A549 (cell line): ENCODE results near the gene SCAMP2. TPM values are rescaled to one million over a fixed set of nuclear protein-coding genes. Genes with fewer than 3 reads are reported as not detected.

Source experiments
- ATAC-seq, 2 experiments: fragments of 200-7000 bp in 1 of 2; fragments of >200 bp in 1 of 2; cut with Nextera tagmentation in 1 of 2; cut with Tn5 transposase in 1 of 2; 3 replicates each; pipeline versions ENCODE4 v1.8.0 to v1.9.1; 2018 to 2020; ENCODE audit warnings: mild to moderate bottlenecking in 1 of 2, moderate library complexity in 1 of 2
- CTCF ChIA-PET: fragments of 300-600 bp; sonication (Branson Sonifier 250); formaldehyde crosslinking; extraction: SDS; loops from one replicate; lab custom pipeline; 2021; ENCODE audit warnings: antibody characterized with exemption, inconsistent platforms; lab: Yijun Ruan, JAX
- POLR2A ChIA-PET: fragments of 350-600 bp; formaldehyde crosslinking; extraction: SDS; loops from one replicate; lab custom pipeline; 2021; ENCODE audit warnings: antibody characterized with exemption, inconsistent platforms; lab: Yijun Ruan, JAX
- DNase-seq, 2 experiments: peaks; one replicate each; pipeline versions ENCODE4 v3.0.0 to v3.0.0-alpha.2; 2011 to 2016; ENCODE audit warnings: low read depth in 1 of 2, low spot score in 1 of 2
- FAIRE-seq: peaks from 2 replicates; lab custom pipeline; 2011; peaks lifted over from hg19 to GRCh38; lab: Jason Lieb, UNC
- H3K27ac ChIP-seq, 2 experiments: fragments of >200 bp; sonication (Bioruptor Twin); formaldehyde crosslinking; 3 replicates each; pipeline ENCODE4 v1.5.1; 2016 to 2017
- H3K4me1 ChIP-seq: fragments of >200 bp; sonication (Bioruptor Twin); formaldehyde crosslinking; 3 replicates; pipeline ENCODE4 v1.6.1; 2016
- H3K4me2 ChIP-seq: fragments of >200 bp; sonication (Bioruptor Twin); formaldehyde crosslinking; 3 replicates; pipeline ENCODE4 v1.6.1; 2016
- H3K4me3 ChIP-seq: fragments of >200 bp; sonication (Bioruptor Twin); formaldehyde crosslinking; 3 replicates; pipeline ENCODE4 v1.5.1; 2016
- H3K9me3 ChIP-seq: fragments of >200 bp; sonication (Bioruptor Twin); formaldehyde crosslinking; 3 replicates; pipeline ENCODE4 v1.6.1; 2016
- CEBPB ChIP-seq, 2 experiments: fragments of >200 bp in 1 of 2; sonication (Bioruptor Twin) in 1 of 2; formaldehyde crosslinking in 1 of 2; IDR thresholded peaks; 2 replicates each; pipeline ENCODE4 v1.6.1; 2012 to 2016
- CHD2 ChIP-seq: fragments of 150-350 bp; IDR thresholded peaks from 2 replicates; pipeline ENCODE4 v1.6.1; 2014; ENCODE audit warnings: low read length; ENCODE audit not compliant: partially characterized antibody
- CHD4 ChIP-seq: fragments of 200-600 bp; sonication (generic); IDR thresholded peaks from 2 replicates; pipeline ENCODE4 v1.6.1; 2016; ENCODE audit warnings: antibody characterized with exemption, mild to moderate bottlenecking, borderline replicate concordance
- EHF ChIP-seq: fragments of 250-450 bp; sonication (Bioruptor Pico); IDR thresholded peaks from 2 replicates; pipeline ENCODE4 v1.5.0; 2020; ENCODE audit warnings: mild to moderate bottlenecking
- EP300 ChIP-seq, 2 experiments: fragments of >200 bp; sonication (Bioruptor Twin); formaldehyde crosslinking; IDR thresholded peaks; 2 replicates in 1 of 2; 3 replicates in 1 of 2; pipeline ENCODE4 v1.6.1; 2016 to 2017
- GATA3 ChIP-seq: IDR thresholded peaks from 2 replicates; pipeline ENCODE4 v1.6.1; 2012; ENCODE audit warnings: borderline replicate concordance
- HOXA7 ChIP-seq: fragments of 250-450 bp; sonication (Bioruptor Pico); IDR thresholded peaks from 2 replicates; pipeline ENCODE4 v1.5.0; 2020; ENCODE audit warnings: mild to moderate bottlenecking, moderate library complexity
- HOXB5 ChIP-seq: fragments of 250-450 bp; sonication (Bioruptor Pico); IDR thresholded peaks from 2 replicates; pipeline ENCODE4 v1.5.0; 2020; ENCODE audit warnings: mild to moderate bottlenecking, moderate library complexity
- JUN ChIP-seq, 2 experiments: fragments of >200 bp; sonication (Bioruptor Twin); formaldehyde crosslinking; IDR thresholded peaks; 2 replicates in 1 of 2; 3 replicates in 1 of 2; pipeline ENCODE4 v1.6.1; 2016 to 2017
- JUNB ChIP-seq: fragments of >200 bp; sonication (Bioruptor Twin); formaldehyde crosslinking; IDR thresholded peaks from 2 replicates; pipeline ENCODE4 v1.6.1; 2016
- KDM5A ChIP-seq: fragments of 200-600 bp; sonication (generic); IDR thresholded peaks from 2 replicates; pipeline ENCODE4 v1.6.1; 2016; ENCODE audit warnings: antibody characterized with exemption, mild to moderate bottlenecking
- PHF8 ChIP-seq: fragments of 200-600 bp; sonication (generic); IDR thresholded peaks from 2 replicates; pipeline ENCODE4 v1.6.1; 2016; ENCODE audit warnings: low read depth, mild to moderate bottlenecking, antibody characterized with exemption, moderate library complexity, borderline replicate concordance
- RCOR1 ChIP-seq: fragments of 150-350 bp; IDR thresholded peaks from 2 replicates; pipeline ENCODE4 v1.6.1; 2014; ENCODE audit warnings: antibody characterized with exemption, low read length, low read depth
- SMC3 ChIP-seq: fragments of >200 bp; sonication (Bioruptor Twin); formaldehyde crosslinking; IDR thresholded peaks from 3 replicates; pipeline ENCODE4 v1.6.1; 2018; ENCODE audit warnings: inconsistent platforms
- SREBF2 ChIP-seq: fragments of 450-650 bp; IDR thresholded peaks from 2 replicates; pipeline ENCODE4 v1.6.1; 2014; ENCODE audit warnings: mild to moderate bottlenecking, moderate library complexity
- TP53 ChIP-seq: fragments of 250-450 bp; sonication (Bioruptor Pico); IDR thresholded peaks from 2 replicates; pipeline ENCODE4 v1.5.0; 2021; ENCODE audit warnings: mild to moderate bottlenecking, moderate library complexity
- ZC3H11A ChIP-seq: fragments of 450-650 bp; IDR thresholded peaks from 2 replicates; pipeline ENCODE4 v1.6.1; 2014; ENCODE audit warnings: antibody characterized with exemption, mild to moderate bottlenecking
- ZFP36 ChIP-seq: fragments of 450-650 bp; IDR thresholded peaks from 2 replicates; pipeline ENCODE4 v1.6.1; 2014; ENCODE audit warnings: borderline replicate concordance; ENCODE audit not compliant: partially characterized antibody
- WGBS: methylation state at CpG from one replicate; pipeline ENCODE4 v1.1.6; 2017; ENCODE audit errors: missing lambda C conversion rate; 5-methylcytosine and 5-hydroxymethylcytosine counted together
- polyA plus RNA-seq, 4 experiments: library from polyadenylated mRNA; depleted of rRNA in 3 of 4; stranded (reverse); fragments of >200 nt; fragmentation: RNase III in 1 of 4; extraction: RNeasy Plus Mini Kit Qiagen cat#74134 plus additional on column Dnase treatment in 1 of 4; gene quantifications; 2 replicates in 3 of 4; 3 replicates in 1 of 4; pipeline ENCODE4 v1.2.3, GENCODE V29; 2011 to 2017
- TF ChIP-seq, protein P1 (sequence below): fragments of 200-600 bp; sonication (generic); IDR thresholded peaks from 2 replicates; pipeline ENCODE4 v1.6.1; 2016; ENCODE audit warnings: antibody characterized with exemption, mild to moderate bottlenecking, moderate library complexity
- TF ChIP-seq, protein P2 (sequence below): fragments of 250-450 bp; sonication (Bioruptor Pico); IDR thresholded peaks from 2 replicates; pipeline ENCODE4 v1.5.0; 2020; ENCODE audit warnings: low read depth, mild to moderate bottlenecking, moderate library complexity
- TF ChIP-seq, protein P3 (sequence below): fragments of 250-450 bp; sonication (Bioruptor Pico); IDR thresholded peaks from 2 replicates; pipeline ENCODE4 v1.5.0; 2021; ENCODE audit warnings: mild to moderate bottlenecking, moderate library complexity, borderline replicate concordance
- TF ChIP-seq, protein P4 (sequence below): fragments of 450-650 bp; IDR thresholded peaks from 2 replicates; pipeline ENCODE4 v1.6.1; 2014; ENCODE audit warnings: antibody characterized with exemption
- TF ChIP-seq, protein P5 (sequence below): fragments of >200 bp; sonication (Bioruptor Twin); formaldehyde crosslinking; IDR thresholded peaks from 2 replicates; pipeline ENCODE4 v1.6.1; 2016

SCAMP2 gene
- polyA plus RNA-seq, 2 of the 4 experiments (the other 2 are of a cell fraction): 41.5 to 128 TPM

DNA sequence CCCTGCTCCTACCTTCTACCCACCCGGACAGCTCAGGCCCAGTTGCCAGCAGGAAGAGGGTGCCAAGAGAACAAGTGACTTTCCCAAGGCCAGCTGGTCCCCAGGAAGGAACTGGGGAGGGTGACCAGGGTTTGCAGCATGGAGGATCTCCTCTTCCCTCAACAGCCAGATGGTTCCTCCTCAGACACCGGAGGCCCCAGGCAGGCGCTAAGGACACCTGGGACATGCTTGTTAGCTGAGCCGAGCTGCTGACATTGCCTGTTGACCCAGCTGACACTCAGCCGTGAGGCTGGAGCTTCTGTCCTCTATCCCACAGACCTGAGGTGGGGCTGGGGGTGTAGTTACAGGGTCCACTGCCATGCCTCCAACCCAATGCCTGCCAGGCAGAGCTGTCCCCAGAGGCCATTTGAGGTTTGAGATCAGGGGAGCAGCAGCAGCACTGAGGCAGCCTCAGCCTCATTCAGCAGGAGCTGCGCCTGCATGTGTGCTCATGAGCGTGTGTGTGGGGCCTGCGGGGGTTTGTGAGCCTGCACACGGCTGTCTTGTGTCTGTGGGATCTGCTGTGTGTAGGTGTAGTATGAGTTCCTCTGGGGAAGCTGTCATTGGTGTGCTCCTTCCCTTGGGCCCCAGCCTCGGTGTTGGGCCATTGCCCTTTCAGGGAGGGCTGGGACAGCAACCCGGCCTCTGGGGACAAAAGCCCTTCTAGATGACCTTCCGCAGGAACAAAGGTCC is 39.6 kb downstream of the SCAMP2 start:
- ChIA-PET POLR2A (no interaction called here), CTCF (interaction anchor here (1.0 to 66.7 kb wide), 4 partner anchors 8 to 440 kb away, joined by 3 to 1908 read pairs (median 6); partner anchors contain the start of genes CSK, LMAN1L and ULK3)
- no peak for DNase-seq
- Histone ChIP-seq H3K4me3 (no peak overlapping the region), H3K27ac (no peak overlapping the region), H3K9me3 (no peaks in the 10 kb centered on the region), H3K4me1 (peaks cover 3% of the 10 kb centered on the region; the same call in 1 of the 3 replicates), H3K4me2 (no peak overlapping the region)
- FAIRE-seq: no peak
- ATAC-seq: no peak
- TF ChIP-seq TP53 (CRISPR knock-in tag): no peak
- no peak for TF ChIP-seq JUN (IDR thresholded peaks at IDR 0.05)
- TF ChIP-seq KDM5A: no peak
- no peak for TF ChIP-seq HOXA7 (CRISPR knock-in tag)
- TF ChIP-seq EP300 (IDR thresholded peaks at IDR 0.05): no peak
- TF ChIP-seq RCOR1: no peak
- WGBS: 80% methylated on average over 11 of the region's 12 CpGs

DNA sequence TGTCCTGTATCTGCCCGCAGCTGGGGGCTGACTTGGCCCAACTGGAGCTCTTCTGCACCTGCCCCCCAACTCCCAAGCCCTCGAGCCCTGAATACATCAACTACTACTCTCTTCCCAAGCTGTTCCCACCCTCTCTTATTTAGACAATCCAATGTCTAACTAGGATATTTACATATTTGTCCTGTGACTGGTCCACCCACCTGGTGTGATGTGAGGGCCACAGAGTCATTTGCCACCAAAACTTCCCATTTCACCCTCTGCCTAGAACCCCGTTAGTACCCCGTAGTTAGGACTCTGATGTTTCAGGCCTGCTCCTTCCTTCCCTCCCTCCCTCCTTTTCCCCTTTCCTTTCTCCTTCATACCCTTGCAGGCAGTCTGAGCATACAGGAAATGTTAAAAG is 40.3 kb downstream of the SCAMP2 start:
- POLR2A ChIA-PET: no interaction called here

DNA sequence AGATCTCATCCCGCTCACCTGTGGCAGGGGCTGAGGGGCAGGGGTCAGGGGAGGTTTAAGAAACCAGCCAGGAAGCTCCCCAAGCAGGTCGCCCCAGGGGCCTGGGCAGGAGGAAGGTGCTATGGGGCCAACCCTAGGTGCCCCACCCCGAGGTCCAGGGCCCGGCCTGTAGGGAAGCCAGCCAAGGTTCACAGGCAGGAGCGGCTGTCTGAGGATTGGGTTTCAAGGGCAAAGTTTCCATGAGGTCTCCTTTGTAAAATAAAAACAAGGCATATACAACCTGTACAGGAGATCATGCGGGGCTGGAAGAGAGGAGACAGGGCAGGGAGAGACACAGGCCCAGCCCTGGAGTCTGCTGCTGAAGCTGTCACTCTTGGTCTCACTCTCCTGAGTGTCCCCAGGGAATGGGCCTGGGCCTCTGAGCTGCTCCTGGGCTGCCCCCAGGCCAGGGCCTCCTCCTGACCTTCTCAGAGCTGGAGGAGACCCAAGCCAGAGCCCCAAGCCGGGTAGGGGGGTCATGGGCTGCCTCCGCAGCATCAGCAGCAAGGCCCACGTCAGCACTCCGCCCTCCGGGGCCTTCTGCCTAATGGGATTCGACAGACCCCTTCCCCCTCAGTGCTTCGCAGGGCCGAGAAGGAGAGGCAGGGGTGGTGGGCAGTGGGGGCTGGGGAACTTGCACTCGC is 41.2 kb downstream of the SCAMP2 start:
- Histone ChIP-seq H3K9me3 (no peaks in the 10 kb centered on the region), H3K27ac (no peak overlapping the region), H3K4me1 (peaks cover 3% of the 10 kb centered on the region; the same call in 1 of the 3 replicates), H3K4me3 (no peak overlapping the region), H3K4me2 (no peak overlapping the region)
- ChIA-PET POLR2A (no interaction called here), CTCF (interaction anchor here (0.8 to 66.7 kb wide), 4 partner anchors 11 to 119 kb away, joined by 3 to 1908 read pairs (median 6); partner anchors contain the start of genes CSK, LMAN1L and ULK3)
- no peak for DNase-seq
- FAIRE-seq: no peak
- TF ChIP-seq CEBPB (IDR thresholded peaks at IDR 0.05) (no peak), TP53 (CRISPR knock-in tag) (no peak), HOXB5 (CRISPR knock-in tag) (no peak), JUNB (no peak), RCOR1 (no peak), CHD2 (no peak), JUN (IDR thresholded peaks at IDR 0.05) (no peak), SMC3 (no peak)
- TF ChIP-seq, protein P1, sequence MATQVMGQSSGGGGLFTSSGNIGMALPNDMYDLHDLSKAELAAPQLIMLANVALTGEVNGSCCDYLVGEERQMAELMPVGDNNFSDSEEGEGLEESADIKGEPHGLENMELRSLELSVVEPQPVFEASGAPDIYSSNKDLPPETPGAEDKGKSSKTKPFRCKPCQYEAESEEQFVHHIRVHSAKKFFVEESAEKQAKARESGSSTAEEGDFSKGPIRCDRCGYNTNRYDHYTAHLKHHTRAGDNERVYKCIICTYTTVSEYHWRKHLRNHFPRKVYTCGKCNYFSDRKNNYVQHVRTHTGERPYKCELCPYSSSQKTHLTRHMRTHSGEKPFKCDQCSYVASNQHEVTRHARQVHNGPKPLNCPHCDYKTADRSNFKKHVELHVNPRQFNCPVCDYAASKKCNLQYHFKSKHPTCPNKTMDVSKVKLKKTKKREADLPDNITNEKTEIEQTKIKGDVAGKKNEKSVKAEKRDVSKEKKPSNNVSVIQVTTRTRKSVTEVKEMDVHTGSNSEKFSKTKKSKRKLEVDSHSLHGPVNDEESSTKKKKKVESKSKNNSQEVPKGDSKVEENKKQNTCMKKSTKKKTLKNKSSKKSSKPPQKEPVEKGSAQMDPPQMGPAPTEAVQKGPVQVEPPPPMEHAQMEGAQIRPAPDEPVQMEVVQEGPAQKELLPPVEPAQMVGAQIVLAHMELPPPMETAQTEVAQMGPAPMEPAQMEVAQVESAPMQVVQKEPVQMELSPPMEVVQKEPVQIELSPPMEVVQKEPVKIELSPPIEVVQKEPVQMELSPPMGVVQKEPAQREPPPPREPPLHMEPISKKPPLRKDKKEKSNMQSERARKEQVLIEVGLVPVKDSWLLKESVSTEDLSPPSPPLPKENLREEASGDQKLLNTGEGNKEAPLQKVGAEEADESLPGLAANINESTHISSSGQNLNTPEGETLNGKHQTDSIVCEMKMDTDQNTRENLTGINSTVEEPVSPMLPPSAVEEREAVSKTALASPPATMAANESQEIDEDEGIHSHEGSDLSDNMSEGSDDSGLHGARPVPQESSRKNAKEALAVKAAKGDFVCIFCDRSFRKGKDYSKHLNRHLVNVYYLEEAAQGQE: no peak
- TF ChIP-seq, protein P2, sequence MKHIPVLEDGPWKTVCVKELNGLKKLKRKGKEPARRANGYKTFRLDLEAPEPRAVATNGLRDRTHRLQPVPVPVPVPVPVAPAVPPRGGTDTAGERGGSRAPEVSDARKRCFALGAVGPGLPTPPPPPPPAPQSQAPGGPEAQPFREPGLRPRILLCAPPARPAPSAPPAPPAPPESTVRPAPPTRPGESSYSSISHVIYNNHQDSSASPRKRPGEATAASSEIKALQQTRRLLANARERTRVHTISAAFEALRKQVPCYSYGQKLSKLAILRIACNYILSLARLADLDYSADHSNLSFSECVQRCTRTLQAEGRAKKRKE (CRISPR knock-in tag): no peak
- 59% methylated on average over 13 of the region's 15 CpGs for WGBS
- ATAC-seq: no peak

More for the DNA sequence above, 40.3 kb downstream of the SCAMP2 start:
- FAIRE-seq: no peak
- CTCF ChIA-PET: interaction anchor here (2.1 to 66.7 kb wide), 2 partner anchors 10 to 42 kb away, joined by 8 to 1908 read pairs; partner anchors contain the start of genes CSK, LMAN1L and ULK3
- Histone ChIP-seq H3K4me1 (peaks cover 3% of the 10 kb centered on the region; the same call in 1 of the 3 replicates), H3K4me2 (no peak overlapping the region), H3K27ac (no peak overlapping the region)
- WGBS: 41% methylated on average over 4 of the region's 4 CpGs
- TF ChIP-seq JUNB: no peak
- no peak for TF ChIP-seq ZFP36
- TF ChIP-seq HOXB5 (CRISPR knock-in tag): no peak
- TF ChIP-seq EHF: no peak
- TF ChIP-seq CHD4: no peak
- no peak for TF ChIP-seq PHF8
- TF ChIP-seq HOXA7 (CRISPR knock-in tag): no peak
- TF ChIP-seq GATA3: no peak
- TF ChIP-seq, protein P3, sequence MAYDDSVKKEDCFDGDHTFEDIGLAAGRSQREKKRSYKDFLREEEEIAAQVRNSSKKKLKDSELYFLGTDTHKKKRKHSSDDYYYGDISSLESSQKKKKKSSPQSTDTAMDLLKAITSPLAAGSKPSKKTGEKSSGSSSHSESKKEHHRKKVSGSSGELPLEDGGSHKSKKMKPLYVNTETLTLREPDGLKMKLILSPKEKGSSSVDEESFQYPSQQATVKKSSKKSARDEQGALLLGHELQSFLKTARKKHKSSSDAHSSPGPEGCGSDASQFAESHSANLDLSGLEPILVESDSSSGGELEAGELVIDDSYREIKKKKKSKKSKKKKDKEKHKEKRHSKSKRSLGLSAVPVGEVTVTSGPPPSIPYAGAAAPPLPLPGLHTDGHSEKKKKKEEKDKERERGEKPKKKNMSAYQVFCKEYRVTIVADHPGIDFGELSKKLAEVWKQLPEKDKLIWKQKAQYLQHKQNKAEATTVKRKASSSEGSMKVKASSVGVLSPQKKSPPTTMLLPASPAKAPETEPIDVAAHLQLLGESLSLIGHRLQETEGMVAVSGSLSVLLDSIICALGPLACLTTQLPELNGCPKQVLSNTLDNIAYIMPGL (CRISPR knock-in tag): no peak
- TF ChIP-seq SREBF2: no peak
- TF ChIP-seq, protein P4, sequence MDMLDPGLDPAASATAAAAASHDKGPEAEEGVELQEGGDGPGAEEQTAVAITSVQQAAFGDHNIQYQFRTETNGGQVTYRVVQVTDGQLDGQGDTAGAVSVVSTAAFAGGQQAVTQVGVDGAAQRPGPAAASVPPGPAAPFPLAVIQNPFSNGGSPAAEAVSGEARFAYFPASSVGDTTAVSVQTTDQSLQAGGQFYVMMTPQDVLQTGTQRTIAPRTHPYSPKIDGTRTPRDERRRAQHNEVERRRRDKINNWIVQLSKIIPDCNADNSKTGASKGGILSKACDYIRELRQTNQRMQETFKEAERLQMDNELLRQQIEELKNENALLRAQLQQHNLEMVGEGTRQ: no peak
- no peak for TF ChIP-seq KDM5A
- TF ChIP-seq, protein P5, sequence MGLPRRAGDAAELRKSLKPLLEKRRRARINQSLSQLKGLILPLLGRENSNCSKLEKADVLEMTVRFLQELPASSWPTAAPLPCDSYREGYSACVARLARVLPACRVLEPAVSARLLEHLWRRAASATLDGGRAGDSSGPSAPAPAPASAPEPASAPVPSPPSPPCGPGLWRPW: no peak
- no peak for TF ChIP-seq ZC3H11A
- TF ChIP-seq, all 56 proteins: peak for 0
- no peak for DNase-seq
- H3K9me3 ChIP-seq: no peaks in the 10 kb centered on the region
- ATAC-seq: no peak
- H3K4me3 ChIP-seq: no peak overlapping the region
